Lower leg skin (tissue), 4 donors: Measurements from ENCODE around the gene NOD1. TPM values are rescaled to one million over a fixed set of nuclear protein-coding genes. Genes with fewer than 3 reads are reported as not detected.

Source experiments
- DNase-seq, 2 donors: peaks; one replicate each; pipeline ENCODE4 v3.0.0-alpha.2; 2019; ENCODE audit warnings: low spot score in 2 of 2
- H3K4me3 ChIP-seq: fragments of 200-600 bp; sonication (generic); 2 replicates; pipeline ENCODE4 v1.5.1; 2017; ENCODE audit warnings: mild to moderate bottlenecking, low read depth; ENCODE audit not compliant: poor library complexity, severe bottlenecking
- POLR2A ChIP-seq, 2 donors: fragments of 450-650 bp; IDR thresholded peaks; one replicate each; pipeline ENCODE4 v1.6.1; 2016 to 2017; ENCODE audit warnings: antibody characterized with exemption in 2 of 2, mild to moderate bottlenecking in 1 of 2, moderate library complexity in 1 of 2
- WGBS, 2 donors: methylation state at CpG; one replicate each; pipeline ENCODE4 v1.1.5; 2018; 5-methylcytosine and 5-hydroxymethylcytosine counted together
- intact Hi-C: fragments of 100-400 bp; cut with DNase I; formaldehyde crosslinking; loops from one replicate; pipeline ENCODE4 v1.15.0; 2023; ENCODE audit warnings: low total_unique reads
- total RNA-seq, 4 donors: library from RNA; depleted of rRNA; stranded (reverse); fragments of >200 nt; gene quantifications; one replicate each; pipeline ENCODE4 v1.1.0, GENCODE V29; 2016
- TF ChIP-seq, protein P1 (sequence below), 3 donors: fragments of 450-650 bp; IDR thresholded peaks; one replicate each; pipeline ENCODE4 v1.5.1; 2016; ENCODE audit warnings: antibody characterized with exemption in 3 of 3, mild to moderate bottlenecking in 3 of 3, moderate library complexity in 2 of 3

NOD1 gene
- total RNA-seq, 4 donors from 2014 or later, result 5.1 to 14.5 (median 10.9) TPM

DNA sequence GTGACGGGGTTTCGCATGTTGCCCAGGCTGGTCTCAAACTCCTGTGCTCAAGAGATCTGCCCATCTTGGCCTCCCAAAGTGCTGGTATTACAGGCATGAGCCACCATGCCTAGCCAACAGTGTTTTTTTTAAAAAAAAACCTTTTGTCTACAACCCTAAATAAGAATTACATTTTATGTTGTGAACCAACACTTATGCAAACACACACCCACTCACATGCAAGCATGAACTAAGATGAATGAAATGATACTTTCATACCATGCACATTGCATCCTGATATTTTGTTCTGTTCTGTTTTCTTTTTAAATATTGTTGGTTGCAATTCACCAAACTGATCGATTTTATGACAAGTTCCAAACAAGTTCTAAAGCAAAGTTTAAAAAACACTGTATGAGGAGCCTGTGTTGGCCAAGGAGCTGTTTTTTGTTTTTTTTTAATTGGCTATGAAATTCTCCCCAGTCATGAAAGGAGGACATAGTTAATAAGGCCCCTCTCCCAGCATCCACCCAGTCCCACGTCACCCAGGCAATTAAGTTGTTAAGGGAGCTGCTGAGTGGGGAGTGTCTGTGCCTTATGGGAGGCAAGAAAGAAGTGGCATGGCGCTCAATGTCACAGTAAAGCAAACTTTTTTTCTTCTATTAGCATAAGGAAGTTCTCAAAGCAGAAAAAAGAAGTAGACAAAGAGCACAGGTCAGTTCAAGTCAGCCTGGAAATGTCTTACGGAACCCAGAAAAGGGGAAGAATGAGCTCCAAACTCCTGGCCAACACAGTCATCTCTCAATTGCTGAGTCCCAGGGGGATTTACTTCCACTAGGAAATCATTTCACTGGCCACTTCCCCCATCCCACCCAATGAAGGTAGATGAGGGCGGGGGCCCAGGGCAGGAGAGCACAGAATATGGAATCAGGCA, 50.1 kb downstream of the NOD1 start:
- intact Hi-C loops, result no loop called here

DNA sequence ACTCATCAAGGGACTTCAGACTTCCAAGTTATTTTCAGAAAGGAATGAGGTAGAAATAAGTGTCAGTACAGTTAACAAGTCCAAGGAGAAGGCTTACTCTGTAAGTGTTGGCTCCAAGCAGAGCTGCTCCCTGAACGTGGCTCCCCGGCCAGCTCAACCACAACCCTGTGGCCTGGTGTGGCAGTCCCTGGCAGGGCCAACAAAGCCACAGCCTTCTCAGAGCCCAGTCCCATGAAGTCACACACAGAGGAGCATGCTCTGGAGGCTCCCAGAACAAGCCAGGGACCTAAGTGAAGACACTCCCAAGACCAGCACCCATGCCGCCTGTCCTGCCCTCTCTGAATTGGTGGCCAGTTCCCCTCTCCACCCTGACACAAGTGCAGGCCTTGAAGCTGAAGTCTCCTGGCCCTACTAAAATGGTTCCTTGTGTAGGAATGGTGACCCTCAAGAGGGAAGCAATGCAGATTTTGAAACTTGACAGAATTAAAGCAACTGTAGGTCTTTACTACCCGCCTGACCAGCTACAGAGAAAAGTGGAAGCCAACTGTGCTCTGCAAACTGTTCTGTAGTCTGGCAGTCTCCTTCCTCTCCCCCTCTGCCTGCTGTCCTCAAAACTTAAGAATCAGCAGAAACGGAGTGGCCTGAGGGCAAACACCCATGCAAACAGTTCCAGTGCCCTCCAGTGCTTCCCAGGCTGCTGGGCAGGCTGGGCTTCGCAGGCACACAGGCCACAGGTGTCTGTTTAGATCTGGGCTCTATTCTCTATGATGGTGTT, 51.1 kb downstream of the NOD1 start:
- WGBS, 2 donors, result 79 to 82% methylated on average over 6 of the region's 6 CpGs
- no peak overlapping the region for H3K4me3 ChIP-seq
- no peak for DNase-seq
- intact Hi-C loops, result no loop called here
- TF ChIP-seq, protein P1, sequence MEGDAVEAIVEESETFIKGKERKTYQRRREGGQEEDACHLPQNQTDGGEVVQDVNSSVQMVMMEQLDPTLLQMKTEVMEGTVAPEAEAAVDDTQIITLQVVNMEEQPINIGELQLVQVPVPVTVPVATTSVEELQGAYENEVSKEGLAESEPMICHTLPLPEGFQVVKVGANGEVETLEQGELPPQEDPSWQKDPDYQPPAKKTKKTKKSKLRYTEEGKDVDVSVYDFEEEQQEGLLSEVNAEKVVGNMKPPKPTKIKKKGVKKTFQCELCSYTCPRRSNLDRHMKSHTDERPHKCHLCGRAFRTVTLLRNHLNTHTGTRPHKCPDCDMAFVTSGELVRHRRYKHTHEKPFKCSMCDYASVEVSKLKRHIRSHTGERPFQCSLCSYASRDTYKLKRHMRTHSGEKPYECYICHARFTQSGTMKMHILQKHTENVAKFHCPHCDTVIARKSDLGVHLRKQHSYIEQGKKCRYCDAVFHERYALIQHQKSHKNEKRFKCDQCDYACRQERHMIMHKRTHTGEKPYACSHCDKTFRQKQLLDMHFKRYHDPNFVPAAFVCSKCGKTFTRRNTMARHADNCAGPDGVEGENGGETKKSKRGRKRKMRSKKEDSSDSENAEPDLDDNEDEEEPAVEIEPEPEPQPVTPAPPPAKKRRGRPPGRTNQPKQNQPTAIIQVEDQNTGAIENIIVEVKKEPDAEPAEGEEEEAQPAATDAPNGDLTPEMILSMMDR (IDR thresholded peaks at IDR 0.05), result no peak
- no peak for TF ChIP-seq POLR2A (IDR thresholded peaks at IDR 0.05)

More for the DNA sequence above, 50.1 kb downstream of the NOD1 start:
- whole genome bisulfite sequencing, 2 donors, result 90 to 91% methylated on average over 7 of the region's 7 CpGs
- no peak for DNase-seq
- TF ChIP-seq, protein P1 (IDR thresholded peaks at IDR 0.05), result no peak
- no peak for TF ChIP-seq POLR2A (IDR thresholded peaks at IDR 0.05)
- no peak overlapping the region for H3K4me3 ChIP-seq

DNA sequence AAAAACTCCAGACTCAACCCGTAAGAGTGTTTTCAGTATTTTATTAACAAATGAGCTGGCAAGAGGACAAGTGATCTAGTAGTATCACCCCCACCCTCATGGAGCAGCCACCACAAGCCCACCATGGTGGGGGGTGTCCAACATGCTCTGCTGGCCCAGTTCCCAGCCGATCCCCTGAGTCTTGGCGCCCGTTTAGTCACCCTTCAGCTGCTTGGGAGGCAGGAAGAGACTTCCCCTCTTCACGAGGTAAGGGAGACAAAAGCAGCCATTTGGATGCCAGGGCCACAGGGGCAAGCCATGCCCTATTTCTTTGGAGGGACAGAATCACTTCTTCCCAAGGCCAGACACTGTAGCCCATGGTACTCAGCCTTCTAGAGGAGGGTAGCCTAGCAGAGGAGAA, 54.1 kb downstream of the NOD1 start:
- TF ChIP-seq, protein P1 (IDR thresholded peaks at IDR 0.05), result no peak
- TF ChIP-seq POLR2A (IDR thresholded peaks at IDR 0.05), result no peak
- WGBS, 2 donors, result 89 to 92% methylated on average over 5 of the region's 5 CpGs
- intact Hi-C loops, result no loop called here
- no peak overlapping the region for H3K4me3 ChIP-seq
- no peak for DNase-seq

DNA sequence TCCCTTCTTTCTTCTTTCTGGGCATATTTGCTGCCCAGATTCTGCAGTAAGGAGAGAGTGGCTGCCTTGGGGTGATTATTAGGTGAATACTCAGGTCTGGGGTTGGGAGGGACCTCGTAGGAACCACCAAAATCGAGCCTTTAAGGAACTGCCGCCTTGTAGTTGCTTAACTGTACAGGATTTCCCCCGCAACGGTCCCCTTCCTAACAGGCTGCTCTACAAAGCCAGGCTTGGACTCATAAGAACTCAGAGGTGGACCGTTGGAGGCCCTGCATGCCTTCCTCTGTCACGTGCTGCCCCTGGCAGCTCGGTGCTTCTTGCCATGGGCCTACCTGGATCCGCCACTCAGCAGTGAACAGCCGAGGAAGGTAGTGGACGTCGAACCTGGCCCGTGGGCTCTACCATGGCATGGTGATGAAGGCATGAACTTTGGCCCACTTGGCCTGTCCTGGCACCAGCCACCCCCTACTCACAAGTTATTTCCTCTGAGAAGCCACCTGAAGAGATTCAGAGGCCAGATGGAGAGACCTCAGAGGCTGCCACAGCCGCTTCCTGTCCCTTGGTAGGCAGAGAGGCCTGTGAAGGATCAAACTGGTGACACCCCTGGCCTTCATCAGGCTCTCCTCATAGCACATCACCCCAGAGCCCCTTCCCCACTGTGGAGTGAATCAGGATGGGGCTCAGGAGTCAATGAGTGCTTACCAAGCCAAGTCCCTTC, 54.6 kb downstream of the NOD1 start:
- TF ChIP-seq POLR2A (IDR thresholded peaks at IDR 0.05), result no peak
- TF ChIP-seq, protein P1 (IDR thresholded peaks at IDR 0.05), result no peak
- no peak for DNase-seq
- intact Hi-C loops, result no loop called here
- WGBS, 2 donors, result 92 to 94% methylated on average over 13 to 14 of the region's 14 CpGs
- H3K4me3 ChIP-seq, result no peak overlapping the region

DNA sequence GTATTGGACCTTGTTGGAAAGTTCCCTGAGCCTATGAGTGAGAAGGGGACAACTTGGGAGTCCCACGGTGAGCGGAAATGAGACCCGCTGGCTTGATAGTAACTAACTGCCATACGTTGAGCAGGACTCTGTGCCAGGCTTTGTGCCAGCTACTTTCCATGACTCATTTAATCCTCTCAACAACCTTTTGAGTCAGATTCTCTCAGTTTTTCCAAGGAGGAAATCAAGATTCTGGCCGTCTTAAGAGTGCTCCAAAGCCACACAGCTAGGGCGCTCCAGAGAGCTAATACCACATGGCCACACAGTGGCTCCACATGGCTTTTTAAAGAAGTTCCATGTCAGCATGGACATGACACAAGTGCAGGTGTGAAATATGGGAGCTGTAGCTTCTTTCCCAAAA, 55.7 kb downstream of the NOD1 start:
- H3K4me3 ChIP-seq, result no peak overlapping the region
- TF ChIP-seq, protein P1 (IDR thresholded peaks at IDR 0.05), result no peak
- no peak for TF ChIP-seq POLR2A (IDR thresholded peaks at IDR 0.05)
- DNase-seq, result no peak
- 70 to 79% methylated on average over 6 of the region's 6 CpGs for WGBS, 2 donors
- intact Hi-C loops, result no loop called here
